Erythroblast (primary cell): ENCODE measurements around the gene GPC5.
"Not testable (repeated sequence)": the region's sequence is repeated elsewhere in the genome, so short reads cannot be mapped to it uniquely, and the experiment has no call there.

Source experiments
- DNase-seq, 2 experiments: peaks; one replicate each; lab custom pipeline; 2025; lab: John Stamatoyannopoulos, UW
- GATA1 ChIP-seq: IDR thresholded peaks from 2 replicates; pipeline ENCODE4 v1.6.1; 2011; ENCODE audit warnings: low read depth, mild to moderate bottlenecking, control low read depth, low read length, moderate library complexity
- POLR2A ChIP-seq: IDR thresholded peaks from 2 replicates; pipeline ENCODE4 v1.6.1; 2011; ENCODE audit warnings: mild to moderate bottlenecking, low read length

GPC5 gene

DNA sequence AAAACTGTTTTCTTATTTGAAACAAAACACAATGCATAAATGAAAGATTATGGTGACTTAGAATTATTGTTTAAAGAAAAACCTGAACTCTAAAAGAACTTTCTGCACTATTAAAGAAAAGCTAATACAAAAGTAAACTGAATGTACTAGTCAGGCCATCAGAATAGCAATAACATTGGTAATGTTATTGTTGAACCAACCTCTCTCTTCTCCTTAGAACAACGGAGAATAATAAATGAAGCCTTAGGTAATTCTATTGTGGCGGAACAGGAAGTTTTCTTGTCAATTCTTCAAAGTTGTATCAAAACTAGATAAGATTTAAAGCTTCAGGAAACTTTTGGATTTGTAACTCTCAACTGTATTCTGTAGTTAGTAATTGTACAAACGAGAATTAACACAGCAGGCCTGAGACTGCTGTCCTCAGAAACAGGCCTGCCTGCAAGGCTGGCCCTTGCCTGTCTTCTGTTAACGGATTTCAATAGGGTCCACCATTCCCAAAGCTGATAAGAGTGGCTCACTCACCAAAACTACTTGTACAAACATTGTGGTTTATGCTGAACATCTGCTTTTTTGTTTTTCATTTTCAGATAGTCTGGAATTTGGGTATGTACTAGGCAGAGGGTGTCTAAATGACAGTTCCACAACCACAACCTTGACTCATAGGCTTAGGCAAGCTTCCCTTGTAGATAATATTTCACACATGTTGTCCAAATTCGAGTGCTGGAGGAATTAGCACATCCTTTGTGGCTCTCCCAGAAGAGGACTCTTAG lies 825.8 kb downstream of the GPC5 start:
- no peak for DNase-seq
- no peak for TF ChIP-seq GATA1

DNA sequence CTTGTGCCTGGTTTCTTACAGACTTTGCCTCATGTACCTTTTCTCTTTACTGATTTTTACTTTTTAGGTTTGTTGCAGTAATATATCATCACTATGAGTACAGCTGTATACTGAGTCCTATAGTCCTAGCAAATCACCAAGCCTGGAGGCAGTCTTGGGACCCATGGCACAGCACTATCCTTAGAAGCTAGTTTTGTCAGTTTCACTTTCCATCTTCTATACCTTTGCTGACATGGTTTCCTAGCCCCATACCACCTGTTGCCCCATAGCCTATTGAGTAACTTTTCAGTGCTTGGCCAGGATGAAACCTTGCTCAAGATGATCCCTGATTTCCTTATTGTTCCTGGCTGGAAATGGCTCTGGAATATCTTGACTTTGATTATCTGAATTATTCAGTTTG lies 826.4 kb downstream of the GPC5 start:
- DNase-seq: no peak
- TF ChIP-seq GATA1 (no peak), POLR2A (no peak)

DNA sequence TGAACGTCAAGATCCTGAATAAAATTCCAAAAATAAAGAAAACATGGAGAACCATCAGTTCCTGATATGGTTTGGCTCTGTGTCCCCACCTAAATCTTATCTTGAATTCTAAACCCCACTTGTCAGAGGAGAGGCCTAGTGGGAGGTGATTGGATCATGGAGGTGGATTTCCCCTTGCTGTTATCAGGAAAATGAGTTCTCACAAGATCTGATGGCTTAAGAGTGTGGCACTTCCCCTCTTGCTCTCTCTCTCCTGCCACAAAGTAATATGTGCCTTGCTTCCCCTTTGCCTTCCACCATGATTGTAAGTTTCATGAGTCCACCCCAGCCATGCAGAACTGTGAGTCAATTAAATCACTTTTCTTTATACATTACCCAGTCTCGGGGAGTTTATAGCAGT lies 827.4 kb downstream of the GPC5 start:
- DNase-seq: no peak
- TF ChIP-seq POLR2A: no peak
- no peak for TF ChIP-seq GATA1

DNA sequence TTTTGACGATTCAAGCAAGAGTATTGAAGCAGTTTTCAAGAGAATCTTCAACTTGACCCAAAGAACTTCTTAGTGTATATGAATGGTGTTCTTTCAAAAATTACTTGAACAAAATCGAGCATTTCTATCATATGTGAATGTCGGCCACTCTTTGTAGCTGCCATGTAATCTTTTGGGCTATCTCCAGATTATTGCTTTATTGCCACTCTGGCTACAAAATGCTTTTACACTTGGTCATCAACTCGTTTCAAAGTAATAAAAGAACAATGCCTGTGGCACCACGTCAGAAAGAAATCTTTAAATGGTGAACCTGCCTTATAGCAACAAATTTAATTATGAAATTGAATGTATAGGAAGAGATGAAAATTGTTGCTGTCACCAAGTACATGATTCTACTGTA lies 834.5 kb downstream of the GPC5 start:
- DNase-seq: no peak
- TF ChIP-seq GATA1 (no peak), POLR2A (no peak)

DNA sequence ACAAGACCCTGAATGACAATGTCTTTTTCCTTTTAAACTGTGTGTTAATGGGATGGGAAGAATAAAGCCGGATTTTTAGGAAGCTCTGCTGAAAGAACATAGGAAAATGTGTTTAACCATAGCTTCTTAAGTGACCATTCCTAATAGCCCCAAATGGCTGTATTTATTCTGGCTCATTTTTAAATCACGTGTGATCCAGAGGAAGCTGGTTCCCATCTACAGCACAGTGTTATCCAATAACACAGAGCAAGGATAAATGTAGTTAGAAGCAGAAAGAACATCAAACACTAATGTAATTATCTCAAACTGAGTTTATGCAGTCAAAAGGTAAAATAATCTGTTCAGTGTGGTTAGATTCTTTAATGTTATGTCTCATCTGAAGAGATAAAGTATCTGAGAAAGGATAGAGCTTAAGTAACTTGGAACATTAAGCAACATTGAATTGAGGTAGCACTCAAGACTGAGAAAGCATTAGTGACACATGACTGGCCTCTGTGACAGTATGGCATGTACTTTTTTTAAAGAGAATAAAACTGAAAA lies 853.3 kb downstream of the GPC5 start:
- no peak for DNase-seq
- TF ChIP-seq POLR2A (no peak), GATA1 (no peak)

DNA sequence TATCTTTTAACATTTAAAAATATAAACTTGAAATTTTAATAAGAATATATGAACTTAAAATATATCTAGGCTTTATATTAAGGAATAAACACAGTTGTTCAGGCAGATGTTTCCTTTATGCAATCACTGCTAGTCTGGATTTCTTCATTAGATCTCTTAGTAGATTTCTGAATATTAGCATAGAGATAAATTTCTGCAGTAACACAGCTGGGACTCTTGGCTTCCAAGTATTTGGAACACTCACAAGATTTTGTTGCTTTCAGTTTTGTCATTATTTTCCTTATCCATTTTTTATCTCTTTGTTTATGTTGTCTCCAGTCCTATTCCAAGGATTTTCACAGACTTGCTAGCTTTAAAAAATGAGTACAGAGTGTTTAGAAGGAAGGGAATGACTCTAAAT lies 857.1 kb downstream of the GPC5 start:
- TF ChIP-seq POLR2A (no peak), GATA1 (no peak)
- DNase-seq: no peak

DNA sequence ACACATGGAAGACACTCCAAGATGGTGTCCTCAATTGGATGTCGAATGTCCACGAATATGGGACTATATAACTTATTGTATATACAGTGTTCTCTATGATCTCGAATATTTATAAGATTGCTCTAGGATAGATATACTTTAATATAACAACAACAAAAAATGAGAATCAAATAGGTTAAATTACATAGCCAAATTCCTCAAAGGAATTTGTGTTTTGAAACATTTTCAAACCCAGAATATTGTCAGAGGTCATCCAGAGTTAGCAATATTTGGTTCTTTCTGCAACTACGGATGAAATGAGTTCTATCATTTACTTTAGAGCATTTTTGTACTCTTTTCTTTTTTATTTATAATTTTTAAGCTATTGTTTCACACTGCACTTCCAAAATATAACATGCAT lies 857.8 kb downstream of the GPC5 start:
- no peak for DNase-seq
- TF ChIP-seq POLR2A (no peak), GATA1 (no peak)

DNA sequence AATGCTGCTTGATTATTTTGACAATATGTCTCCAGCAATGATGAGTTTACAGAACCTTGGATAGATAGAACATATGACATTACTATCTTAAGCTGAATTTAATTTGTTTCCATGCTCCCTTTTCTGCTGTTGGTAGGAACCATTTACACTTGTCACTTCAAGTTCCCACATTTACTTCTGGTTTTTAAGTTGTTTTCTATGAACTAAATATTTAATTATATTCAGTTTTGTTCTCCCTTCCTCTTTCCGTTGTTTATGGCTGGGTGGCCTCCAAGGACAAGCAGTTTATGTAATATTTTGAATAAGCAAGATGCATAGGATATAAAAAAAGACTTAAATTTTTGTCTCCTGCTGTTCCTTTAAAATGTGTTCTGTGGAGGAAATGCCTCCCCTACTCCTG lies 860.6 kb downstream of the GPC5 start:
- TF ChIP-seq POLR2A: no peak
- TF ChIP-seq GATA1: no peak
- no peak for DNase-seq

DNA sequence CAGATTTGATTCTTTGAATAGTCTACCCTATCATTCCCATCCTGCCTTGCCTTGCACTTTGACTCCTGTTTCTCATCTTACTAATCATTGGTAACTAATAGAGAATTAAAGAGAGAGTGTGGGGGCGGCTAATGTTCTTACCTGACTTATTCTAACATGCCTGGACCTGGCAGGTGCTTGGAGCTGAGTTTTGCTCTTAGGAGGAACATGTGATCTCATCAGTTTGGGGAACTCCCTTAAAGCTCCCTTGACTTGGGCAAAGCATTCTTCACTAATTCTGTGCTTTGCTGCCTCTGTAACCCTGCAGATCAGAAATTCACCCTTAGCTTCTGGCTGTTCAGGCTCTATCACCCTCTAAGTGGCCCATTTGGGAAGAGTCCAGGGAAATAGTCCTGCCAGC lies 861.1 kb downstream of the GPC5 start:
- no peak for DNase-seq
- TF ChIP-seq POLR2A: no peak
- TF ChIP-seq GATA1: no peak

DNA sequence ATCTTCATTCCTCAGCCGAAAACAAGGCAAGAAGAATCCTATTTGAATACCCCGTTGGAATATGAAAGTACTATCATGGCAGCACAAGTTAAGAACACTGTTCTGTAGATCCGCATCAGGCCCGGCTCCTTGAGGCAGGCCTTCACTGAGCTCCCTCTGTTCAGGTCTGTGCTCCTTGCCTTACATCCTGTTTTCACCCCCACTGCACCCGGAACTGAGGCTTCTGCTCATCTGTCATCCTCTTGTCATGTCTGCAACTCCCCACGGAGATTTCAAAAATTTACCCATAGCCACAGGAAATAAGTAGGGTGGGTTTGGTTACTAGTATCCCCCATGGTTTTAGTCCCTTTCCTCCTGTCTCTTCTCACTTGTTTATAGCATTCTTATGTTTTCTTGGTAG lies 861.9 kb downstream of the GPC5 start:
- no peak for DNase-seq
- TF ChIP-seq POLR2A: no peak
- TF ChIP-seq GATA1: no peak

DNA sequence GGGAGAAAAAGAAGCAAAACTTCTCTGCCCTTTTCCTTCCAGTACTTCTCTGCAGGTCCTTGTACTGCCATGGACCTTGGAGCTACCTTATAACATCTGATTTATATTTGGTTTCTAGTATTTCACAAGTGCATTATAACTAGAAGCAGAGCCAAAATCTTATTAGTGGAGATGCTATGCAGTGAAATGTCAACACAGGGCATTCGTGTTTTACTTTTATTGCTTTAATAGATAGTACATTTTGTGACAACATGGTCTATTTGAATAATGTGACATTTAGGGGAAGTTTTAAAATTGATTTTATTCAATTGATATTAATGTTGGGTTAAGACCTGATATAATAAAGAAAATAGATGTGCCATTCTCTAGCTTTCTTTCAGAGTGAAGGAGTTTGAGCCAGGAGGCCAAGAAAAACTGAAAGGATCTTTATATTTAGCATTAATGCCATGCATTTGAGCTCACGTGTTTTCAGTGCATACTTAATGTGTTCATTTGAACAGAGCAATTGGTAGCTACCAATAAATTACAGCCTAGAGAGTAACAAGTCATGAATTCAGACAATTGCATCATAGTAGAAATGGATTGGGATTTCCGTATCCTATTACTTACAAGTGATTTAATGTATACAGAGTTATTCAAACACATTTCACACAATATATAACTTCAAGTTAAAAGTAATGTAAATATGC lies 863.8 kb downstream of the GPC5 start:
- DNase-seq: no peak
- TF ChIP-seq POLR2A: no peak
- no peak for TF ChIP-seq GATA1

DNA sequence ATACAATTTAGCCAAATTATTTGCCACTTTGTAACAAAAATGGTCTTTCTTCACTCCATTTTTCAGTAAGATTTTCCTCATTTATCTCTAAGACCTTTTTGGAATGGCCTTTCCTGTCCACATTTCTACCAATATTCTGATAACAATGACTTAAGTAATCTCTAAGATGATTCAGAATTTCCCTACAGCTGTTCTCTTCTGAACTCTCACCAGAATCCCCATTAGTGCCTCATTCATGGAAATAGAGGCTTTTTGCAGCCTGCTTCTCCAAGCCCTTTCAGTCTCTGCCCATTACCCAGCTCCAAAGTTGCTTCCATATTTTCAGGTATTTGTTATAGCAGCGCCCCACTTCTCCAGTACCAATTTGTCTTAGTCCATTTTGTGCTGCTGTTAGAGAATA lies 867.0 kb downstream of the GPC5 start:
- TF ChIP-seq POLR2A: no peak
- TF ChIP-seq GATA1: no peak
- no peak for DNase-seq

DNA sequence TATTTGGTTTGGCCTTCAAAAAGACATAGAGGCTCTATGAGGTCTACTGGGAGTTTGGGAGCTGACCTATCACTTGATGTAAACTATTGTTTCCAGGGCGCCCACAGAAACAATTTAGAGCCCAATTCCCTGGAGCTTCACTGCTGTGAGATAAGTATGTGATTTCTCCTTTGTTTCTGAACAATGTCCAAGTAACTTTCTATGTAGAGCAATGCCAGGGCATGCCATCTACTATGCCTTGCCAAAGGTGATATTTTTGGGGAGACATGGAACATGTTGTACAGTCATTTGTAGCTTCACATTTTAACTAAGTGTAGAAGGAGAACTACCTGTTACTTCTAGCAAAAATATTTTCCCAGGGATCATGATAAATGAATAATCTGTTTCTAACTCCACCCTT lies 872.6 kb downstream of the GPC5 start:
- no peak for DNase-seq
- TF ChIP-seq POLR2A (no peak), GATA1 (no peak)

DNA sequence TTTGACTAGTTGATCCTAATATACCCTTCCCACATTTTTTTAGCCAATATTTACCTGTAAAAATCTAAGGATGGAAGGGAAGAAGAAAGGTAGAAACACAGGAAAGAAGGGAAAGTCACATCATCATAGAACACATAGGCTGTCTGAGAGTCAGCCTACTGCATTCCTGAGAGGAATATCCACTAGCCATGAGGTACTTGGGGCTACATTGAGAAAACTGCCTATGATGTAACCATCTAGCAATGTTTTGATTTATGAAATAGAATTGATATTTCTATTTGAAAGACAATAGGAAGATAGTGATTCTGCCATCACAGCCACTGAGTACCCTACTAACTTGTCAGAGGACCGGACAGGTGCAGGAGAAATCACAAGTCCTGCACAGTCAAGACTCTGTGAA lies 873.8 kb downstream of the GPC5 start:
- TF ChIP-seq GATA1 (no peak), POLR2A (no peak)
- no peak for DNase-seq

DNA sequence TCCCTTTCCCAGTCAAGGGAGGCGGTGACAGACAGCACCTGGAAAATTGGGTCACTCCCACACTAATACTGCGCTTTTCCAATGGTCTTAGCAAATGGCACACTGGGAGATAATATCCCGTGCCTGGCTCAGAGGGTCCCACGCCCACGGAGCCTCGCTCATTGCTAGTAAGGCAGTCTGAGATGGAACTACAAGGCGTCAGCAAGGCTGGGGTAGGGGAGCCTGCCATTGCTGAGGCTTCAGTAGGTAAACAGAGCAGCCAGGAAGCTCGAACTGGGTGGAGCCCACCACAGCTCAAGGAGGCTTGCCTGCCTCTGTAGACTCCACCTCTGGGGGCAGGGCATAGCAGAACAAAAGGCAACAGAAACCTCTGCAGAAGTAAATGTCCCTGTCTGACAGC lies 882.6 kb downstream of the GPC5 start:
- not testable (repeated sequence) for DNase-seq

DNA sequence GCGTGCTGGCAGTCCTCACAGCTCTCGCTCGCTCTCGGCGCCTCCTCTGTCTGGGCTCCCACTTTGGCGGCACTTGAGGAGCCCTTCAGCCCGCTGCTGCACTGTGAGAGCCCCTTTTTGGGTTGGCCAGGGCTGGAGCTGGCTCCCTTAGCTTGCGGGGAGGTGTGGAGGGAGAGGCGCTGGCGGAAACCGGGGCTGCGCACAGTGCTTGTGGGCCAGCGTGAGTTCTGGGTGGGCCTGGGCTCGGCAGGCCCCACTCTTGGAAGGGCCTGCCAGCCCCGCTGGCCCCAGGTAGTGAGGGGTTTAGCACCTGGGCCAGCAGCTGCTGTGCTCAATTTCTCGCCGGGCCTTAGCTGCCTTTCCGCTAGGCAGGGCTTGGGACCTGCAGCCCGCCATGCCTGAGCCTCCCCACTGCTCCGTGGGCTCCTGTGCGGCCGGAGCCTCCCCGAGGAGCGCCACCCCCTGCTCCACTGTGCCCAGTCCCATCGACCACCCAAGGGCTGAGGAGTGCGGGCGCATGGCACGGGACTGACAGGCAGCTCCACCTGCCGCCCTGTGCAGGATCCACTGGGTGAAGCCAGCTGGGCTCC lies 892.4 kb downstream of the GPC5 start:
- DNase-seq: not testable (repeated sequence)

DNA sequence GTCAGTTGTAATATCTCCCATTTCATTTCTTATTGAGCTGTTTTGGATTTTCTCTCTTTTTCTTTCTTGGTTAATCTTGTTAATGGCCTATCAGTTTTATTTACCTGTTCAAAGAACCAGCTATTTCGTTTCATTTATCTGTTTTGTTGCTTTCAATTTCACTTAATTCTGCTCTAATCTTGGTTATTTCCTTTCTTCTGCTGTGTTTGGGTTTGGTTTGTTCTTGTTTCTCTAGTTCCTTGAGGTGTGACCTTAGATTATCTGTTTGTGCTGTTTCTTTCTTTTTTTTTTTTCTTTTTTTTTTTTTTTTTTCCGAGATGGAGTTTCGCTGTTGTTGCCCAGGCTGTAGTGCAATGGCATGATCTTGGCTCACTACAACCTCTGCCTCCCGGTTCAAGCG lies 896.1 kb downstream of the GPC5 start:
- not testable (repeated sequence) for DNase-seq

DNA sequence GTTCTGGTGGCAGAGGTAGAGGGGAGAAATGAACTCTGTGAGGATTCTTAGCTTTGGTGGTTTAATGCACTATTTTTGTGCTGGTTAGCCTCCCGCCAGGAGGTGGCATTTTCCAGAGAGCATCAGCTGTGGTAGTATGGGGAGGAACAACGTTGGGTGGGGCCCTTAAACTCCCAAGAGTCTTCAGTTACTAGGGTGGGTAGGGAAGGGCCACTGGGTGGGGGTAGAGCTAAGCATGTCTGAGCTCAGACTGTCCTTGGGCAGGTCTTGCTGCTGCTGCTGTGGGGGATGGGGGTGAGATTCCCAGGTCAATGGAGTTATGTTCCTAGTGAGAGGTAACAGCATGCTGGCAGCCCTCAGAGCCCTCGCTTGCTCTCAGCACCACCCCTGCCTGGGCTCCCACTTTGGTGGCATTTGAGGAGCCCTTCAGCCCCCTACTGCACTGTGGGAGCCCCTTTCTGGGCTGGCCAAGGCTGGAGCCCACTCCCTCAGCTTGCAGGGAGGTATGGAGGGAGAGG lies 897.8 kb downstream of the GPC5 start:
- DNase-seq: not testable (repeated sequence)
